SK-N-SH (cell line): ENCODE data around the gene TOMT. TPM values are rescaled to one million over a fixed set of nuclear protein-coding genes. Genes with fewer than 3 reads are reported as not detected.

Experiments used
- CTCF ChIA-PET: fragments of 300-600, 350-600 bp; formaldehyde crosslinking; extraction: SDS; loops from one replicate; lab custom pipeline; 2021; lab: Yijun Ruan, JAX
- POLR2A ChIA-PET: fragments of 350-600 bp; sonication (Branson Sonifier 250); formaldehyde crosslinking; extraction: SDS; loops from one replicate; lab custom pipeline; 2020; ENCODE audit warnings: antibody characterized with exemption, inconsistent platforms; lab: Yijun Ruan, JAX
- DNase-seq: peaks from one replicate; pipeline ENCODE4 v3.0.0; 2012
- H2AFZ ChIP-seq: fragments of 200-600 bp; sonication (generic); 2 replicates; pipeline ENCODE4 v1.8.1; 2016; ENCODE audit warnings: antibody characterized with exemption, mild to moderate bottlenecking, low read depth
- H3F3A ChIP-seq: fragments of 200-600 bp; sonication (generic); replicated peaks from 2 replicates; pipeline ENCODE3; 2016; ENCODE audit warnings: antibody characterized with exemption, mild to moderate bottlenecking; ENCODE audit not compliant: insufficient read depth
- H3K27ac ChIP-seq, 2 experiments: fragments of 200-500 bp in 1 of 2; fragments of 200-600 bp in 1 of 2; sonication (Bioruptor generic) in 1 of 2; sonication (generic), shearing (Covaris generic) in 1 of 2; 2 replicates each; pipeline versions ENCODE4 v1.5.1 to v1.6.1; 2014 to 2016; ENCODE audit warnings: low read depth in 2 of 2, inconsistent platforms in 1 of 2, low read length in 1 of 2, mild to moderate bottlenecking in 1 of 2, mixed read lengths in 1 of 2
- H3K27me3 ChIP-seq: fragments of 200-600 bp; sonication (generic), shearing (Covaris generic); 2 replicates; pipeline ENCODE4 v1.6.1; 2016; ENCODE audit warnings: mixed run types; ENCODE audit not compliant: insufficient read depth
- H3K36me3 ChIP-seq, 2 experiments: fragments of 200-500 bp in 1 of 2; fragments of 200-600 bp in 1 of 2; sonication (Bioruptor generic) in 1 of 2; sonication (generic) in 1 of 2; replicated peaks in 1 of 2; 2 replicates each; pipeline versions ENCODE3 to v1.5.1; 2014 to 2016; ENCODE audit warnings: low read length in 1 of 2, mild to moderate bottlenecking in 1 of 2; ENCODE audit not compliant: insufficient read depth in 2 of 2, control insufficient read depth in 1 of 2
- H3K4me1 ChIP-seq, 2 experiments: fragments of 200-500 bp in 1 of 2; fragments of 200-600 bp in 1 of 2; sonication (Bioruptor generic) in 1 of 2; sonication (generic), shearing (Covaris generic) in 1 of 2; 2 replicates each; pipeline versions ENCODE4 v1.5.1 to v1.6.1; 2014 to 2016; ENCODE audit warnings: low read depth in 1 of 2, low read length in 1 of 2, mixed run types in 1 of 2; ENCODE audit not compliant: insufficient read depth in 2 of 2, control insufficient read depth in 1 of 2
- H3K4me2 ChIP-seq: fragments of 200-600 bp; sonication (generic), shearing (Covaris generic); 2 replicates; pipeline ENCODE4 v1.6.1; 2017; ENCODE audit warnings: mixed run types
- H3K4me3 ChIP-seq, 2 experiments: fragments of 200-500 bp in 1 of 2; fragments of 200-600 bp in 1 of 2; sonication (Bioruptor generic) in 1 of 2; sonication (generic), shearing (Covaris generic) in 1 of 2; 2 replicates each; pipeline versions ENCODE4 v1.5.1 to v1.8.1; 2014 to 2016; ENCODE audit warnings: low read depth in 2 of 2, inconsistent platforms in 1 of 2, low read length in 1 of 2, mild to moderate bottlenecking in 1 of 2, mixed read lengths in 1 of 2, moderate library complexity in 1 of 2
- H3K79me2 ChIP-seq: fragments of 200-600 bp; sonication (generic); 2 replicates; pipeline ENCODE4 v1.8.1; 2017; ENCODE audit warnings: mild to moderate bottlenecking; ENCODE audit not compliant: insufficient read depth
- H3K9ac ChIP-seq: fragments of 200-600 bp; sonication (generic); 2 replicates; pipeline ENCODE4 v1.6.1; 2017; ENCODE audit warnings: mixed run types
- H3K9me2 ChIP-seq: fragments of 200-600 bp; sonication (generic); 2 replicates; pipeline ENCODE4 v1.6.1; 2017; ENCODE audit warnings: mixed run types
- H3K9me3 ChIP-seq: fragments of 200-600 bp; sonication (generic); 2 replicates; pipeline ENCODE4 v1.6.1; 2017; ENCODE audit warnings: mixed run types, mild to moderate bottlenecking, moderate library complexity
- H4K20me1 ChIP-seq: fragments of 200-600 bp; sonication (generic); 2 replicates; pipeline ENCODE4 v1.6.1; 2017; ENCODE audit warnings: mild to moderate bottlenecking, mixed run types; ENCODE audit not compliant: insufficient read depth
- CHD2 ChIP-seq: fragments of 150-350 bp; IDR thresholded peaks from 2 replicates; pipeline ENCODE4 v1.6.1; 2018; ENCODE audit warnings: low read length; ENCODE audit not compliant: partially characterized antibody
- ELF1 ChIP-seq: IDR thresholded peaks from 2 replicates; pipeline ENCODE4 v1.4.0; 2012
- GATA2 ChIP-seq: sonication (generic); formaldehyde crosslinking; IDR thresholded peaks from 2 replicates; pipeline ENCODE4 v1.5.0; 2020; ENCODE audit warnings: mild to moderate bottlenecking, missing genetic modification reagents
- MEF2A ChIP-seq: IDR thresholded peaks from 2 replicates; pipeline ENCODE4 v1.4.0; 2012; ENCODE audit warnings: low read depth, borderline replicate concordance
- MXI1 ChIP-seq: IDR thresholded peaks from 2 replicates; pipeline ENCODE4 v1.6.1; 2012; ENCODE audit warnings: mild to moderate bottlenecking, low read depth, low read length, improper control_type of control experiment
- POLR2AphosphoS5 ChIP-seq: IDR thresholded peaks from 2 replicates; pipeline ENCODE4 v1.6.1; 2012; ENCODE audit warnings: low read depth, low read length
- RCOR1 ChIP-seq: fragments of 150-350 bp; IDR thresholded peaks from 2 replicates; pipeline ENCODE4 v1.6.1; 2017; ENCODE audit warnings: antibody characterized with exemption, low read length
- RFX5 ChIP-seq: IDR thresholded peaks from 2 replicates; pipeline ENCODE4 v1.6.1; 2012; ENCODE audit warnings: mild to moderate bottlenecking, improper control_type of control experiment, low read length
- RXRA ChIP-seq: IDR thresholded peaks from 2 replicates; pipeline ENCODE4 v1.4.0; 2012; ENCODE audit warnings: low read depth, mild to moderate bottlenecking, borderline replicate concordance
- SIN3A ChIP-seq: IDR thresholded peaks from 2 replicates; pipeline ENCODE4 v1.6.1; 2012; ENCODE audit warnings: low read depth, mild to moderate bottlenecking, low read length, moderate library complexity, borderline replicate concordance
- SMC3 ChIP-seq: IDR thresholded peaks from 2 replicates; pipeline ENCODE4 v1.6.1; 2012; ENCODE audit warnings: low read depth, low read length, improper control_type of control experiment
- TAF1 ChIP-seq: IDR thresholded peaks from 2 replicates; pipeline ENCODE4 v1.6.1; 2012; ENCODE audit warnings: low read depth, mild to moderate bottlenecking, low read length, moderate library complexity, borderline replicate concordance
- TEAD4 ChIP-seq: IDR thresholded peaks from 2 replicates; pipeline ENCODE4 v1.4.0; 2012; ENCODE audit warnings: mild to moderate bottlenecking, borderline replicate concordance; ENCODE audit not compliant: insufficient read depth
- YY1 ChIP-seq: IDR thresholded peaks from 2 replicates; pipeline ENCODE4 v1.4.0; 2012; ENCODE audit warnings: low read depth, mild to moderate bottlenecking
- WGBS: methylation state at CpG from one replicate; pipeline ENCODE4 v1.1.6; 2017; ENCODE audit warnings: low lambda C conversion rate; 5-methylcytosine and 5-hydroxymethylcytosine counted together
- polyA plus RNA-seq, 3 experiments: library from polyadenylated mRNA; depleted of rRNA; stranded (reverse); fragments of >200 nt; gene quantifications; 2 replicates each; pipeline ENCODE4 v1.2.3, GENCODE V29; 2012
- TF ChIP-seq, protein P1 (sequence below): IDR thresholded peaks from 2 replicates; pipeline ENCODE4 v1.4.0; 2012; ENCODE audit warnings: low read depth, borderline replicate concordance
- TF ChIP-seq, protein P2 (sequence below): fragments of 150-350 bp; IDR thresholded peaks from 2 replicates; pipeline ENCODE4 v1.6.1; 2017; ENCODE audit warnings: antibody characterized with exemption, low read length, low read depth, borderline replicate concordance
- TF ChIP-seq, protein P3 (sequence below): IDR thresholded peaks from 2 replicates; pipeline ENCODE4 v1.6.1; 2012; ENCODE audit warnings: mild to moderate bottlenecking, low read depth, low read length, moderate library complexity
- TF ChIP-seq, protein P4 (sequence below): fragments of 150-350 bp; IDR thresholded peaks from 2 replicates; pipeline ENCODE4 v1.6.1; 2016; ENCODE audit warnings: mild to moderate bottlenecking, low read depth, low read length
- TF ChIP-seq, protein P5 (sequence below): fragments of 200-600 bp; sonication (generic); IDR thresholded peaks from 2 replicates; pipeline ENCODE4 v1.6.1; 2017; ENCODE audit warnings: antibody characterized with exemption, mild to moderate bottlenecking, moderate library complexity
- TF ChIP-seq, protein P6 (sequence below): IDR thresholded peaks from 2 replicates; pipeline ENCODE4 v1.4.0; 2012; ENCODE audit warnings: low read depth
- TF ChIP-seq, protein P7 (sequence below): IDR thresholded peaks from 2 replicates; pipeline ENCODE4; 2012

TOMT gene
- polyA plus RNA-seq, 1 of the 3 experiments (the other 2 are of a cell fraction) = not detected

DNA sequence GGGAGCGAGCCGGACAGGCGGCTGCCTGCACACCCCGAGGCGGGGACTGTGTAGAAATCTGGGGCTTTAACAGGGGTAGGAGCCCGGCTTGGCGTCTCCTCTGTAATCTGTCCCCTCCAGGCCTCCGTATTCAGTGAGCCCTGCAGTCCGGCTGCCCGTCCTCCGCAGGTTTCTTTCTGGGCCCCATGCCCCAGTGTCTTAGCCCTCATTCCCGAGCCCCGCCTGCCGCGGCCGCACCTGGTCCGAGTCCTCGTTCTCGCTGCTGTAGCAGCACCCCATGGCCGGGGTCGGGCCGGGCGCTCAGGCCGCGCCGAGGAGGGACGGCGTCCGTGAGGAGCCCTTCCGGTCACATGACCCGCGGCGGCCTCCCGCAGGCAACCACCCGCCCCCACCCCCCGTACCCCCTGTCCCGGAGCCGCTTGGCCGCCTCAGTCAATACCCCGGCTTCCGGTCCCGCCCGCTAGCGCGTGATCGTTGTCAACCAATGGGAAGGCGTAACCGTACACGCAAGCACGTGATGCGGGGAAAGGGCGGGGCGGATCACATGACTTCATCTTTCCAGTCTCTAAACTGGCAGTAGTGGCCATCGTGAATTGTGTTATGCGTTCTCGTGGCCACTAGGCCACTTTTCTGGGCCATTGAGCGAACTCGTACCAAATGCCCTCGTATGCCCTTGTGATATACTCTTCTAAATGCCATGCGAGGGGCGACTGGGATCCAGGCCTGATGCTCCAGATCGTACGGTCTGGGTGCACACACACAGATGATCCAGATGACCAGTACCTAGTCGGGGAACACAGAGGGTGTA is 2.6 kb upstream of the TOMT start, which contains the start of gene LAMTOR1:
Gene LAMTOR1, minus strand, starts transcription at position 352 of the 808 bp plus-strand sequence. Its CDS starts 73 bp downstream, at position 279.
- H3K4me1 ChIP-seq = peaks cover 4 to 28% of the 10 kb centered on the region in 2 experiments; a peak in 2 of 4 replicates
- 17% methylated on average over 25 of the region's 64 CpGs for WGBS
- no peaks in the 10 kb centered on the region for H3K9me3 ChIP-seq
- peak within 1 kb of the TSS; percentile 93 for H3K9ac ChIP-seq
- H3K9me2 ChIP-seq = no peaks in the 10 kb centered on the region
- H3K27me3 ChIP-seq = no peaks in the 10 kb centered on the region
- H3K4me2 ChIP-seq = peak within 1 kb of the TSS; percentile 96
- POLR2A ChIA-PET = interaction anchor here (0.7 to 2.3 kb wide), 2 partner anchors 9 to 67 kb away, joined by 3 to 11 read pairs; partner anchors contain the start of gene ANAPC15
- peak; percentile 98 for DNase-seq
- CTCF ChIA-PET = interaction anchor here (0.8 to 16.4 kb wide), 9 partner anchors 12 to 331 kb away, joined by 3 to 416 read pairs (median 4); partner anchors contain the start of gene CLPB
- H3K4me3 ChIP-seq = peak within 1 kb of the TSS; percentile 88 to 89
- H3K36me3 ChIP-seq = peaks cover 3 to 29% of the 10 kb centered on the region in 2 experiments
- H2AFZ ChIP-seq = peak within 1 kb of the TSS; percentile 93
- H3F3A ChIP-seq = peaks cover 9% of the 10 kb centered on the region
- H3K79me2 ChIP-seq = peaks cover 42% of the 10 kb centered on the region
- no peaks in the 10 kb centered on the region for H4K20me1 ChIP-seq
- H3K27ac ChIP-seq = peak within 1 kb of the TSS; percentile 89 to 97
- TF ChIP-seq, protein P1, sequence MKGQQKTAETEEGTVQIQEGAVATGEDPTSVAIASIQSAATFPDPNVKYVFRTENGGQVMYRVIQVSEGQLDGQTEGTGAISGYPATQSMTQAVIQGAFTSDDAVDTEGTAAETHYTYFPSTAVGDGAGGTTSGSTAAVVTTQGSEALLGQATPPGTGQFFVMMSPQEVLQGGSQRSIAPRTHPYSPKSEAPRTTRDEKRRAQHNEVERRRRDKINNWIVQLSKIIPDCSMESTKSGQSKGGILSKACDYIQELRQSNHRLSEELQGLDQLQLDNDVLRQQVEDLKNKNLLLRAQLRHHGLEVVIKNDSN = peak; percentile 97
- TF ChIP-seq RXRA = no peak
- 0 out of 2 replicates have a peak, but pooled peaks have one; percentile 46 for TF ChIP-seq MXI1
- no peak for TF ChIP-seq SIN3A
- TF ChIP-seq, protein P2, sequence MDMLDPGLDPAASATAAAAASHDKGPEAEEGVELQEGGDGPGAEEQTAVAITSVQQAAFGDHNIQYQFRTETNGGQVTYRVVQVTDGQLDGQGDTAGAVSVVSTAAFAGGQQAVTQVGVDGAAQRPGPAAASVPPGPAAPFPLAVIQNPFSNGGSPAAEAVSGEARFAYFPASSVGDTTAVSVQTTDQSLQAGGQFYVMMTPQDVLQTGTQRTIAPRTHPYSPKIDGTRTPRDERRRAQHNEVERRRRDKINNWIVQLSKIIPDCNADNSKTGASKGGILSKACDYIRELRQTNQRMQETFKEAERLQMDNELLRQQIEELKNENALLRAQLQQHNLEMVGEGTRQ = peak; percentile 97
- TF ChIP-seq YY1 = no peak
- TF ChIP-seq GATA2 (CRISPR knock-in tag) = no peak
- TF ChIP-seq, protein P3, sequence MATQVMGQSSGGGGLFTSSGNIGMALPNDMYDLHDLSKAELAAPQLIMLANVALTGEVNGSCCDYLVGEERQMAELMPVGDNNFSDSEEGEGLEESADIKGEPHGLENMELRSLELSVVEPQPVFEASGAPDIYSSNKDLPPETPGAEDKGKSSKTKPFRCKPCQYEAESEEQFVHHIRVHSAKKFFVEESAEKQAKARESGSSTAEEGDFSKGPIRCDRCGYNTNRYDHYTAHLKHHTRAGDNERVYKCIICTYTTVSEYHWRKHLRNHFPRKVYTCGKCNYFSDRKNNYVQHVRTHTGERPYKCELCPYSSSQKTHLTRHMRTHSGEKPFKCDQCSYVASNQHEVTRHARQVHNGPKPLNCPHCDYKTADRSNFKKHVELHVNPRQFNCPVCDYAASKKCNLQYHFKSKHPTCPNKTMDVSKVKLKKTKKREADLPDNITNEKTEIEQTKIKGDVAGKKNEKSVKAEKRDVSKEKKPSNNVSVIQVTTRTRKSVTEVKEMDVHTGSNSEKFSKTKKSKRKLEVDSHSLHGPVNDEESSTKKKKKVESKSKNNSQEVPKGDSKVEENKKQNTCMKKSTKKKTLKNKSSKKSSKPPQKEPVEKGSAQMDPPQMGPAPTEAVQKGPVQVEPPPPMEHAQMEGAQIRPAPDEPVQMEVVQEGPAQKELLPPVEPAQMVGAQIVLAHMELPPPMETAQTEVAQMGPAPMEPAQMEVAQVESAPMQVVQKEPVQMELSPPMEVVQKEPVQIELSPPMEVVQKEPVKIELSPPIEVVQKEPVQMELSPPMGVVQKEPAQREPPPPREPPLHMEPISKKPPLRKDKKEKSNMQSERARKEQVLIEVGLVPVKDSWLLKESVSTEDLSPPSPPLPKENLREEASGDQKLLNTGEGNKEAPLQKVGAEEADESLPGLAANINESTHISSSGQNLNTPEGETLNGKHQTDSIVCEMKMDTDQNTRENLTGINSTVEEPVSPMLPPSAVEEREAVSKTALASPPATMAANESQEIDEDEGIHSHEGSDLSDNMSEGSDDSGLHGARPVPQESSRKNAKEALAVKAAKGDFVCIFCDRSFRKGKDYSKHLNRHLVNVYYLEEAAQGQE = no peak; the same call in 1 of the 2 replicates
- TF ChIP-seq RFX5 = peak; percentile 41; the same call in 1 of the 2 replicates
- peak; percentile 68; the same call in 1 of the 2 replicates for TF ChIP-seq ELF1
- peak; percentile 64; the same call in 1 of the 2 replicates for TF ChIP-seq RCOR1
- peak; percentile 85 for TF ChIP-seq CHD2
- peak; percentile 25; the same call in 1 of the 2 replicates for TF ChIP-seq SMC3
- peak; percentile 65 for TF ChIP-seq TAF1
- TF ChIP-seq, protein P4, sequence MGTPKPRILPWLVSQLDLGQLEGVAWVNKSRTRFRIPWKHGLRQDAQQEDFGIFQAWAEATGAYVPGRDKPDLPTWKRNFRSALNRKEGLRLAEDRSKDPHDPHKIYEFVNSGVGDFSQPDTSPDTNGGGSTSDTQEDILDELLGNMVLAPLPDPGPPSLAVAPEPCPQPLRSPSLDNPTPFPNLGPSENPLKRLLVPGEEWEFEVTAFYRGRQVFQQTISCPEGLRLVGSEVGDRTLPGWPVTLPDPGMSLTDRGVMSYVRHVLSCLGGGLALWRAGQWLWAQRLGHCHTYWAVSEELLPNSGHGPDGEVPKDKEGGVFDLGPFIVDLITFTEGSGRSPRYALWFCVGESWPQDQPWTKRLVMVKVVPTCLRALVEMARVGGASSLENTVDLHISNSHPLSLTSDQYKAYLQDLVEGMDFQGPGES = 0 out of 2 replicates have a peak, but pooled peaks have one; percentile 9
- TF ChIP-seq, protein P5, sequence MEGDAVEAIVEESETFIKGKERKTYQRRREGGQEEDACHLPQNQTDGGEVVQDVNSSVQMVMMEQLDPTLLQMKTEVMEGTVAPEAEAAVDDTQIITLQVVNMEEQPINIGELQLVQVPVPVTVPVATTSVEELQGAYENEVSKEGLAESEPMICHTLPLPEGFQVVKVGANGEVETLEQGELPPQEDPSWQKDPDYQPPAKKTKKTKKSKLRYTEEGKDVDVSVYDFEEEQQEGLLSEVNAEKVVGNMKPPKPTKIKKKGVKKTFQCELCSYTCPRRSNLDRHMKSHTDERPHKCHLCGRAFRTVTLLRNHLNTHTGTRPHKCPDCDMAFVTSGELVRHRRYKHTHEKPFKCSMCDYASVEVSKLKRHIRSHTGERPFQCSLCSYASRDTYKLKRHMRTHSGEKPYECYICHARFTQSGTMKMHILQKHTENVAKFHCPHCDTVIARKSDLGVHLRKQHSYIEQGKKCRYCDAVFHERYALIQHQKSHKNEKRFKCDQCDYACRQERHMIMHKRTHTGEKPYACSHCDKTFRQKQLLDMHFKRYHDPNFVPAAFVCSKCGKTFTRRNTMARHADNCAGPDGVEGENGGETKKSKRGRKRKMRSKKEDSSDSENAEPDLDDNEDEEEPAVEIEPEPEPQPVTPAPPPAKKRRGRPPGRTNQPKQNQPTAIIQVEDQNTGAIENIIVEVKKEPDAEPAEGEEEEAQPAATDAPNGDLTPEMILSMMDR = peak; percentile 50
- peak; percentile 74 for TF ChIP-seq POLR2AphosphoS5
- TF ChIP-seq MEF2A = no peak
- TF ChIP-seq, protein P6, sequence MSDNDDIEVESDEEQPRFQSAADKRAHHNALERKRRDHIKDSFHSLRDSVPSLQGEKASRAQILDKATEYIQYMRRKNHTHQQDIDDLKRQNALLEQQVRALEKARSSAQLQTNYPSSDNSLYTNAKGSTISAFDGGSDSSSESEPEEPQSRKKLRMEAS = peak; percentile 92
- no peak for TF ChIP-seq TEAD4
- TF ChIP-seq, protein P7, sequence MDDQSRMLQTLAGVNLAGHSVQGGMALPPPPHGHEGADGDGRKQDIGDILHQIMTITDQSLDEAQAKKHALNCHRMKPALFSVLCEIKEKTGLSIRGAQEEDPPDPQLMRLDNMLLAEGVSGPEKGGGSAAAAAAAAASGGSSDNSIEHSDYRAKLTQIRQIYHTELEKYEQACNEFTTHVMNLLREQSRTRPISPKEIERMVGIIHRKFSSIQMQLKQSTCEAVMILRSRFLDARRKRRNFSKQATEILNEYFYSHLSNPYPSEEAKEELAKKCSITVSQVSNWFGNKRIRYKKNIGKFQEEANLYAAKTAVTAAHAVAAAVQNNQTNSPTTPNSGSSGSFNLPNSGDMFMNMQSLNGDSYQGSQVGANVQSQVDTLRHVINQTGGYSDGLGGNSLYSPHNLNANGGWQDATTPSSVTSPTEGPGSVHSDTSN = peak; percentile 47; the same call in 1 of the 2 replicates
